ENCODE measurements around the gene ACTR2.
"Not testable (repeated sequence)": the region's sequence is repeated elsewhere in the genome, so short reads cannot be mapped to it uniquely, and the experiment has no call there.

The ACTR2 gene

DNA sequence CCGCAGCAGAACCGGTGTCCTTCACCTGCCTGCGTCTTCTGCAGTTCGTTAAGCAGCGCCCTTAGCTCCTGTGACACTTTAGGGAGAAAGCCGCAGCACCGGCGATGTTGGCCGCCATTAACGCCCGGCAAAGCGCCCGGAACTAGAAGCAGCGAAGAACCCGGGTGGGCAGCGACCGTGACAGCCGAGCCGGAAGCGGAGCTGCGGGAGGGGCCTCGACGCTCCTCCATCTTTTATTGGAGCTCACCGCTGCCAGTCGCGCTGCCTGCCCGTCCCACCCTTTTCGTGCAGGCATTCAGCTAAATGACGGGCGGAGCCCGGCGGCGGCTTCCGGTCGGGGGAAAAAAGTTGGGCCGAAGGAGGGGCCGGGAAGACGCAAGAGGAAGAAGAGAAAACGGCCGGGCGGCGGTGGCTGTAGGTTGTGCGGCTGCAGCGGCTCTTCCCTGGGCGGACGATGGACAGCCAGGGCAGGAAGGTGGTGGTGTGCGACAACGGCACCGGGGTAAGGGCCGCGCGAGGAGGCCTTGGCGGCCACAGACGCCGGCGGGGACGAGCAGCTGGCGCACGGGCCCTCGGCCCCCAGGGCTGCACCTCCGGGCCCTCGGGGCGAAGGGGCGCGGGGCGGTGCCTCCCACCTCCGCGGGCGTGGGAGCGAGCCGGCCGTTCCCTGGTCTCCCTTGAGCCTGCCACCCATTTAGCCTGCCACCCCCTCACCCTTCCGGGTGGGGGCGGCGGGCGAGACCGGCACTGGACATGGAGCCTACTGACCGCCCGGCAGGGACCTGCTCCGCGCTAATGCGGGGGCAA lies at the start of gene ACTR2:
ACTR2 (plus strand) TSS at position 376 of the 807 bp plus-strand sequence; CDS start at position 455, 79 bp downstream.
- DNase-seq: peak; percentile 93

DNA sequence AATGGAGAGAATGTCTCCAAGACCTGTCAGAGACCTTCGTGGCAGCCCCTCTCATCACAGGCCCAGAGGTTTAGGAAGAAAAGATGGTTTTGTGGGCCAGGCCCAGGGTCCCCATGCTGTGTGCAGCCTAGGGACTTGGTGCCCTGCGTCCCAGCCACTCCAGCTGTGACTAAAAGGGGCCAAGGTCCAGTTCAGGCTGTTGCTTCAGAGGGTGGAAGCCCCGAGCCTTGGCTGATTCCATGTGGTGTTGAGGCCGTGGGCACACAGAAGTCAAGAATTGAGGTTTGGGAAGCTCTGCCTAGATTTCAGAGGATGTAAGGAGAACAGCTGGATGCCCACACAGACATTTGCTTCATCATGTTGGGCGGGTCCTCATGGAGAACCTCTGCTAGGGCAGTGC lies 45.1 kb upstream of the ACTR2 start:
- no peak for DNase-seq

DNA sequence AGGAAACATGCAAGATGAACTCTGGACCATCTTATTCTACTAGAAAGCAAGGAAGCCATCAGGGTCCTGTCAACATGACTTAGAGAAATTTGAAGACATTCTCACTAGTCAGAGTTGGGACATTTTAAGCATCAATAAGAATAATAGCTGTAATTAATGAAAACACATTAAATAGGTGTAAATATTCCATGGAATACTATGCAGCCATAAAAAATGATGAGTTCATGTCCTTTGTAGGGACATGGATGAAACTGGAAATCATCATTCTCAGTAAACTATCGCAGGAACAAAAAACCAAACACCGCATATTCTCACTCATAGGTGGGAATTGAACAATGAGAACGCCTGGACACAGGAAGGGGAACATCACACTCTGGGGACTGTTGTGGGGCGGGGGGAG lies 44.2 kb upstream of the ACTR2 start:
- not testable (repeated sequence) for DNase-seq

DNA sequence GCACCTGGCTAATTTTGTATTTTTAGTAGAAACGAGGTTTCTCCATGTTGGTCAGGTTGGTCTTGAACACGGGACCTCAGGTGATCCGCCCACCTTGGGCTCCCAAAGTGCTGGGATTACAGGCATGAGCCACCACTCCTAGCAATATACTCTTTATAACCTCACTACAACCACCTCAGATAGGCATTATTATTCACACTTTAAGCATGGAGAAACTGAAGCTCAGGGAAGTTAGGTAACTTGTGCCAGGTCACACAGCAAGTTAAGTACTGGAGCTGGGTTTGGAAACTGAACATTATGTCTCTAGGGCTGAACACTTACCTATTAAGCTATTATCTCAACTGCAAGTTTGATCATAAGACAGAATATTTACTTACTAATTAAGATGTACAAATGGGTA lies 42.6 kb upstream of the ACTR2 start:
- no peak for DNase-seq

DNA sequence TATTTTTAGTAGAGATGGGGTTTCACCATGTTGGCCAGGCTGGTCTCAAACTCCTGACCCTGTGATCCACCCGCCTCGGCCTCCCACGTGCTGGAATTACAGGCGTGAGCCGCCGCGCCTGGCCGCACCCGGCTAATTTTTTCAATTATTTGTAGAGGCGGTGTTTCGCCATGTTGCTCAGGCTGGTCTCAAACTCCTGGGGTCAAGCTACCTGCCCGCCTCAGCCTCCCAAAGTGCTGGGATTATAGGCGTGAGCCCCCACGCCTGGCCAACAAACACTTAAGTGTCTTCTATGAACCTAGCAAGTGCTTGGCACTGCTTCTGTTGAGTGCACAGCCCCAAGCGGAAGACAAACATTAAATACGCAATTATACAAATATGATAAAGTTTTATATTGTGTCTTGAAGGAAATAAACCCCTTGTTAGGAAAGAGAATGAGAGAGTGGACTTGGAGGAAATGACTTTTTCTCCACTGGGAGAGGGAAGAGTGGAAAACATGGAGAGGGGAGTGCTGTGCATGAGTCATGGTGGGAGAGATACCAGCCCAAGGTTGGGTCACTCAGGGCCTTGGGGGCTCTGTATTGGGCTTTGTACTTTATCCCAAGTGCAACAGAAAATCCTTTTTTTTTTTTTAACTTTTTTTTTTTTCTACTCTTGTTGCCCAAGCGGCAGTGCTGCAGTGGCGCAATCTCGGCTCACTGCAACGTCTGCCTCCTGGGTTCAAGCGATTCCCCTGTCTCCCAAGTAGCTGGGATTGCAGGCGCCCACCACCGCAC lies 41.4 kb upstream of the ACTR2 start:
- no peak for DNase-seq

DNA sequence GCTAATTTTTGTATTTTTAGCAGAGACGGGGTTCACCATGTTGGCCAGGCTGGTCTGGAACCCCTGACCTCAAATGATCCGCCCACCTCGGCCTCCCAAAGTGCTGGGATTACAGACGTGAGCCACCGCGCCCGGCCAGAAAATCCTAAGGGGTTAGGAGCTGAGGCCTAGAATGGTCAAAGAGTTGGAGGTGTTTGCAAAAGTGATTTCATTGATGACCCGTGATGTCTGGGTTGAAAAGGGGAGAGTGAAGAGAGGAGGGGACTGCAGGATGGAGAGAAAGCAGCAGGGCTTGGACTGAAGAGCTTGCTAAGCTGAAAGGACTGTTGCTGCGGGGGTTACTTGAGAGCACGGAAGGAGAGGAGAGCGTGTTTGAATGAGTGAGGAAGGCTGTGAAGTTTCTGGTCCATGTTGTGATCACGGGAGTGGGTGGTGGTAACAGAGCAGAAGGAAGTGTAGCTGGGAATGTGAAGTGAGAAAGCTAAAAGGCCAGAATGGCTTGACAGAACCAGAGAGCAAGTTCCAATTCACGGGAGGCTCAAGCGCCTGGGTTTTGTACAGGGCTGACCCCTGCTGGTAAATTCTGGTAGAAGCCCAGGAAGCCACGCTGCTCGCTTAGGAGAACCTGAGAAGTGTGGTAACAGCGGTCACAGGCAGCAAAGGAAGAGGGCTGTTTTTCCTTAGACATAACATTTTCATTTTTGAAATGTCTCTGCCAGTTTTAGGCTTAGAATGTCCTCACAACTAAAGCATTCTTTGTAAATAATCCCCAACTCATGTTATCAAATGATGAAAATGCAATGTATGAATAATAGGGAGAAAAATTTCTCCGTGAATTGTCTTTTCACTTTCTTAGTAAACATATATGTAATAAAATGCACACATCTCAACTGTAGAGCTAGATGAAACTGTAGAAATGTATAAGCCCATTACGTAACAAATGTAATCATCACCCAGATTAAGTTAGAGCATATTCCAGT lies 40.5 kb upstream of the ACTR2 start:
- DNase-seq: peak; percentile 59

DNA sequence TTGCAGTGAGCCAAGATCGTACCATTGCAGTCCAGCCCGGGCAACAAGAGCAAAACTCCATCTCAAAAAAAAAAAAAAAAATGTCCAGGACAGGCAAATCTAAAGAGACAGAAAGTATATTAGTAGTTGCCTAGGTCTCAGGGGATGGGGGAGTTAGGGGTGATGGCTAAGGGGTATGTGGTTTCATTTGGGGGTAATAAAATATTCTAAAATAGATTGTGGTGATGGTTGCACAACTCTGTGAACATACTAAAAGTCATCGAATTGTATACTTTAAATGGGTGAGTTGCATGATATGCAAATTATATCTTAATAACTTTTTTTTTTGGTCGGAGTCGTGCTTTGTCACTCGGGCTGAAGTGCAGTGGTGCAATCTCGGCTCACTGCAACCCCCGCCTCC lies 34.2 kb upstream of the ACTR2 start:
- no peak for DNase-seq

DNA sequence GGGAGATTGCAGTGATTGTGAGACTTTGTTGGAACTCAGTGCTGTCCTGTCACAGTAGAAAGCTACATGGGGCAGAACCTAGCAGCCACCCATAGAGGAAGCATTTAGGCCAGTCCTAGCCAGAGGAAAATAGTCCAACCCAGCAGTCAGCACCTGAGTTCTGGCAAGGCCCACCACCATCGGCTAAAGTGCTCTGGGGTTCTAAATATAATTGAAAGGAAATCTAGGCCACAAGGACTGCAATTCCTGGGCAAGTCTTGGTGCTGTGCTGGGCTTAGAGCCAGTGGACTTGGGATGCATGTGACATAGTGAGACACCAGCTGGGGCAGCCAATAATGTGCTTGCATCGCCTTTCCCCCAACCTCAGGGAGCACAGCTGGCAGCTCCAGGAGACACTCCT lies 28.9 kb upstream of the ACTR2 start:
- no peak for DNase-seq

DNA sequence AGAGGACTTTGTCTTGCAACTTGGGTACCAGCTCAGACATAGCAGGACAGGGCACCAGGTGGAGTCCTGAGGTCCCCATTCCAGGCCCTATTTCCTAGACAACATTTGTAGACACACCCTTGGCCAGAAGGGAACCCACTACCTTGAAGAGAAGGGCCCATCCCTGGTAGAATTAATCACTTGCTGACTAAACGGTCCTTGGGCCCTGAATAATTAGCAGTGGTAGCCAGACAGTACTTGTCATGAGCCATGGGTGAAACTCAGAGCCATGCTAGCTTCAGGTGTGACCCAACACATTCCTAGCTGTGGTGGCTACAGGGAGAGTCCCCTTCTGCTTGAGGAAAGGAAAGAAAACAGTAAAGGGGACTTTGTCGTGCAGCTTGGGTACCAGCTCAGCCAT lies 28.5 kb upstream of the ACTR2 start:
- no peak for DNase-seq

DNA sequence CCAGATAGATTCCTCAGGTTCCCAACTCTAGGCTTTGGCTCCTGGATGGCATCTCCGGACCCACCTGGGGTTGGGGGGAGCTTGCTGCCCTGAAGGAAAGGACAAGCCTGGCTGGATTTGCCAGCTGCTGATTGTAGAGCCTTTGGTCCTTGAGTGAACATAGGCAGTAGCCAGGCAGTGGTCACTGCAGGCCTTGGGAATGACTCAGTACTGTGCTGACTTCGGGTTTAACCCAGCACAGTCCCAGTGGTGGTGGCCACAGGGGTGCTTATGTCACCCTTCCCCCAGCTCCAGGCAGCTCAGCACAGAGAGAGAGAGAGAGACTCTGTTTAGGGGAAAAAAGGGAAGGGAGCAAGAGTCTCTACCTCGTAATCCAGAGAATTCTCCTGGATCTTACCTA lies 27.7 kb upstream of the ACTR2 start:
- DNase-seq: no peak

DNA sequence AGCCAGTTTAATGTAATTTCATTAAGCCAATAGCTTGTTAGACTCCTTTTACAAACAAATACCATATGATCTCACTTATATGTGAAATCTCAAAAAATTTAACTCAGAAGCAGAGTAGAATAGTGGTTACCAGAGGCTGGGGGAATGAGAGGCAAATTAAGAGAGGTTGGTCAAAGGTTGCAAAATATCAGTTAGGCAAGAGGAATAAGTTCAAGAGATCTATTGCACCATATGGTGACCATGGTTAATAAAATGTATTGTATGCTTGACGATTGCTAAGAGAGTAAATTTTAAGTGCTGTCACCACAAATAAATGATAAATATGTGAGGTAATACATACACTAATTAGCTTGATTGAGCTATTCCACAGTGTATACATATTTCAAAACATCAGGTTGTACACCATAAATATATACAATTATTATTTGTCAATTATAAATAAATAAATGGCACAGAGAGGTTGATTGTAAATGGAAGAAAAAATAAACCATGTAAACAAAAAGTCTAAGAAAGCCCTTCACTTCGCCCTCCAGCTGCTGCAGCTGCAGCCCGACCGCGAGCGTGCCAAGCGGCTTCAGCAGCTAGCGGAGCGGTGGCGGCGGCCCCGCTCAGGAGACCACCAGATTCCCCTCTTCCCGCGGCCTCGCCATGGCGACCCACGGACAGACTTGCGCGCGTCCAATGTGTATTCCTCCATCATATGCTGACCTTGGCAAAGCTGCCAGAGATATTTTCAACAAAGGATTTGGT lies 23.0 kb upstream of the ACTR2 start:
- no peak for DNase-seq

DNA sequence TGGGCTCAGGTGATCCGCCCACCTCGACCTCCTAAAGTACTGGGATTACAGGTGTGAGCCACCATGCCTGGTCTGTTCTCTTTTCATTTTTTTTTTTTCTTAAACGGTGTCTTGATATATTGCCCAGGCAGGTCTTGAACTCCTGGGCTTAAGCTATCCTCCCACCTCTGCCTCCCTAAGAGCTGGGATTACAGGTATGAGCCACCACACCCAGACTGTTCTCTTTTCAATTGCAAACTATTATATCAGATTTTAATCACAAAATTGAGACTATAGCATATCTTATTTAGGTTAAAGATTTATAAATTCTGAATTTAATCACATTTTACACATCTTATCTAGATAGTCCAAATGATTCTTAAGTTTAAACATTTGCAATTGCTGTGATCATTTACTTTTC lies 15.5 kb upstream of the ACTR2 start:
- no peak for DNase-seq

DNA sequence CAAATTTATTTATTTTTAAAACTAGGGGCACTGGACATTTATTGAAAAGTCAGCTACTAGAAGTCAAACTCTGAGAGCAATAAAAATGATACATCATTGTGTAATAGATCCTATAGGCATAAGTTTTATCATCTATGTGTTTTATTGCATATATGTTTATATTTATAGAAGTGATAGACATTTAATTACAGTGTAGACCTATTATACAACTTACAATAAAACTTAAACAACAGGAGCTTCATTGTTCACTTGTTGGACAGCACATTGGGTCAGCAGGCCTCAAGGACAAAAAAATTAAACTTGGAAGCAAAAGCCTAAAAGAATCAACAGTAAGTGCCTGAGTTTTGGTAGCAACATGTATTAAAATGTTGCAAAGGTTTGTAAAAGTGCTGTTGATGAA lies 15.0 kb upstream of the ACTR2 start:
- no peak for DNase-seq

DNA sequence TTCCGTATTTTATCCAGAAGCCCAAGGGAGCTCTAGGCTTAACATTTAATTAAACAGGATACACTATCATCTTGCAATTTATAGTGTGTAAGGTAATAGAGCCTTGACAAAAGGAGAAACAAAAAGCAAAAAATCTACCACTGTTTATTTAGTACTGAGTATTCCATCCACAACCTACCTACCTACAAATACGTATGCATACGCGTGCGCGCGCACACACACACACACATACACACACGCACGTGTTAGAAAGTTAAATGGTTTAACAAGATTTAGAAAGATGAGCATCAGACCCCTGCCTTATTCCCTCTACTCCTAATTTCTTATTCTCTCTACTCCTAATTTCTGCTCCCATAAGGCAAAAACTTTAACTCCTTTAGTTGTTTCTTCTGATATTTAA lies 14.6 kb upstream of the ACTR2 start:
- DNase-seq: no peak

DNA sequence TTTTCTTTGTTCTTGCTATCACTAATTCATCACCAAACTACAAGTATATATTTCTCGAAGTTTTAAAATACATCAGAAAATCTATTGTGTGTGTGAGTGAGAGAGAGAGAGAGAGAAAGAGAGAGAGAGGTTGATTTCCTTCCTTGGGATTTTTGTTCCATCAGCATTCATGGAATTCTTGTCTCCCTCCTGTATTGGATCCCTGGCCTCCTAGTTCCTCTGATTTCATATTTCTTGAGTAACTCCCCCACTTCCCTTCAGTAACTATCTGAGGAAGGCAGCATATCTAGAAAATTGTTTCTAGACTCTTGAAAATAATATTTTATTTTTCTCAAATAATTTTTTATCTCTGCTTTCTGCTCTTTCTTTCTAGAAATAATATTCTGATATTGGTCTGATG lies 13.3 kb upstream of the ACTR2 start:
- no peak for DNase-seq

DNA sequence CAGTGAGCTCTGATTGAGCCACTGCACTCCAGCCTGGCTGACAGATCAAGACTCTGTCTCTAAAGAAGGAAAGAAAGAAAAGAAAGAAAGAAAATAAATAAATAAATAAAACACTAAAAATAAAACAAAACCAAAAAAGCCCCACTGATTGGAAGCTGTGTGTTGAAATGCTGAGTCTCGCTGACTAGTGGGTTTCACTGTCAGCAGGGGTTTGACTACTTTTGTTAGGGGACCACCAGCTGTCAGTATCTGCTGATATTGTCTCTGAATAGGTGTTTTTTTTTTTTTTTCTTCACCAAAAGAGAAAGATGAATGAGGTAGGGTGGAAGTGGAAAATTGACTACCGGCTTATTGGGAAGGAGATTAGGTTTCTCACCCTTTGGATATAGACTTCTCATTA lies 12.8 kb upstream of the ACTR2 start:
- no peak for DNase-seq

DNA sequence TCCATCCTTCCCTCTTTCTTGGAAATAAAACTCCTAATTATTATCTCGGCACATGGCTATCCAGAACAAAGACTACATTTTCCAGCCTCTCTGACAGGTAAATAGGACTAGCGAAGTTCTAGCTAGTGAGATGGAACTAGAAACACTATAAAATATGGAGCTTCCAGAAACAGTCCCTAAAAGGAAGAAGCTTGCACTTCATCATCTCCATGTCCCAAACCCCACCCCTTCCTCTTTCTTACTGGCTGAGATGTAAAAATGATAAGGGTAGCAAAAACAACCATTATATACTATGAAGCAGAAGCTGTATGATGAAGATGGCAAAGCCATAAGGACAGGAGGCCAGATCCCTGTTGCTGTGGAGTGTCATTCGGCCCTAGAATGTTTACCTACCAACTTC lies 11.7 kb upstream of the ACTR2 start:
- DNase-seq: no peak

DNA sequence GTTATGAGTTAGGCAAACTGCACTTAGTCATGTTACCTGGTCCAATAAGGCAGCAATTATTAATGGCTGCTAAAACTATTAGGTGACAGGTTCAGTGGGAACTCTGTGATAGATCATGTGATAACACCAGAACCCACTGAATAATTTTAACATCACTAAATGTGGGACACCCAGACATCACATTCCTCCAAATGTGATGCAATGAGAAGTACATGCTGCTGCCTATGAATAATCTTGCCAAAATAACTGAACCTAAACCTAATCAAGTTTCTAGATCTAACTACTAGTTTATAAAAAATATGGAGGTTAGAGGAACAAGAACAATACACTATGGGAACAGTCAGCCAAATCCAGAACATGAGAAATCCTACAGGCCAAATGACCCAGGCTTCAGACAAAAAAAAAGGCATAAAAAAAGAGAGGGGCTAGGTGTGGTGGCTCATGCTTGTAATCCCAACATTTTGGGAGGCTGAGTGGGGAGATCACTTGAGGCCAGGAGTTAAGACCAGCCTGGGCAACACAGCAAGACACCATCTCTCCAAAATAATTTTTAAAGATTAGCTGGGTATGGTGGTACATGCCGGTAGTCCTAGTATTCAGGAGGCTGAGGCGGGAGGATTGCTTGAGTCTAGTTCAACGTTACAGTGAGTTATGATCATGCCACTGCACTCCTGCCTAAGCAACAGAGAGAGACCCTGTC lies 7.0 kb upstream of the ACTR2 start:
- no peak for DNase-seq

DNA sequence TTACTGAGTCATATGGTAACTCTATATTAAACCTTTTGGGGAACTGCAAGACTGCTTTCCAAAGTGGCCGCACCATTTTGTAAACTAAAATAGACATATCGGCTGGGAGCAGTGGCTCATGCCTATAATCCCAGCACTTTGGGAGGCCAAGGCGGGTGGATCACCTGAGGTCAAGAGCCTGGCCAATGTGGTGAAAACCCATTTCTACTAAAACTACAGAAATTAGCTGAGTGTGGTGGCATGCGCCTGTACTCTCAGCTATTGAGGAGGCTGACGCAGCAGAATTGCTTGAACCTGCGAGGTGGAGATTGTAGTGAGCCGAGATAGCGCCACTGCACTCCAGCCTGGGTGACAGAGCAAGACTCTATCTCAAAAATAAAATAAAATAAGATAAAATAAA lies 6.4 kb upstream of the ACTR2 start:
- not testable (repeated sequence) for DNase-seq

DNA sequence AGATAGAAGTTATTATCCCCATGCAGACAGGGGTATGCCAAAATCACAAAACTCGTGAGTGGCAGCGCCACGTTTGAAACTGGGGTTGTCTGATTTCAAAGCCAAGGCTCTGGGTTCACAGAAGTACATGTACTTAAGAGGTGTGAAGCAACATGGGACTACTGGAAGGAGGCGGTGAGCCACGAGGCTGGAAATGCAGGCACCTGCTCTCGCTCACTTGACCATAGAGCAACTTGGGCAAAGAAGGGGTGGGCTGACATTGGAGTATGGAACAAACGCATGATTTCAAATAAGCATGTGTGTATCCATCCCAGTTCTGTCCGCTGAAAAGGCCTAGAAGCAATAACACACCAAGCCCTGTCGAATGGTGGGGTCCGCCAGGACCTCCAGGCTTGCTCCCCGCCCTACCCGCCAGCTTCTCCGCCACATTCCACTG lies 593 bp upstream of the ACTR2 start:
- no peak for DNase-seq

DNA sequence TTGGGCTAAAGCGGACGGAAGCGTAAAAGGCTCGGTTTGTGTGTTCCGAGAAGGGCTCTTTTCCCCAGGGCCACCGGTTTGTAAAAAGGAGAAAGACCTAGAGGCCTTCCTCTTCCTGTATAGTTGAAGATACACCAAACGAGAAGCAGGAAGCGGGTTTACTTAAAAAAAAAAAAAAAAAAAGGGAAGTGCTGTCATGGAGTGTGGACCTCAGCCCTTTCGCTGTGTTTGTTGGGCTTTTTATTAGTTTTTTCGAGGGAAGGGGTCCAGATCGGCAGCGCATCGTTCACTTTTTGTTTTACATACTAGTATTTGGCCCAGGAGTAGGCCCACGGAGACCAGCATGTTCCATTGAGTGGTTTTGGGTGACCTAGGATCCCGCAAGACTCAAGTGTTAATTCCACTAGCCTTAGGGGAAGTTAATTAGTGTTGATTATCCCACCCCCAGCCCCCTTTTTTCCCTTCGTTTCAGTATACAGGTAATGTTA lies 676 bp downstream of the ACTR2 start:
- DNase-seq: peak; percentile 39

DNA sequence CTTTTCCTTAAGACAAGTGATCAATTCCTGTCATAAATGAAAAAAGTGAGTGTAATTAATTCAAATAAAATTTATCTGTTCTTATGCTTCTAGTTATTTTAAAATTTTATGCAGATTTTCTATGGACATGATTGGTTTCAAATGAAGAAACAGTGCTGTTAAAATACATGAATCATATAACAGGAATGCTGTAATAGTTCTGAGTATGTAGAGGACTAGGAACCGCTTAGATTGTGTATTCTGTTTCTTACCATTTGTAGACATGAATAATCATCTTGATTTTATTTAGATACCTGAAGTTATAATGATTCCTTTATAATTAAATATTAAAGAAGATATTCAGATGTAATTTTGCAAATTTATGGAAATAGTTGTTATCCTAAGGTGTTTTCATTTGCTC lies 3.5 kb downstream of the ACTR2 start:
- DNase-seq: no peak
